GM12864 (cell line): ENCODE results near the gene DRD1.
"Not testable (repeated sequence)": the region's sequence is repeated elsewhere in the genome, so short reads cannot be mapped to it uniquely, and the experiment has no call there.

ENCODE experiments used
- DNase-seq: peaks from one replicate; pipeline ENCODE4 v3.0.0-alpha.2; 2011; ENCODE audit warnings: low read depth
- H3K4me3 ChIP-seq: 2 replicates; pipeline ENCODE4 v1.5.1; 2011; ENCODE audit warnings: mild to moderate bottlenecking, low read depth, low read length, control low read depth
- TF ChIP-seq, protein P1 (sequence below): IDR thresholded peaks from 2 replicates; pipeline ENCODE4 v1.5.1; 2011; ENCODE audit warnings: low read depth, mild to moderate bottlenecking, moderate library complexity, low read length, control low read depth, inconsistent platforms; ENCODE audit errors: missing control alignments

Gene DRD1

DNA sequence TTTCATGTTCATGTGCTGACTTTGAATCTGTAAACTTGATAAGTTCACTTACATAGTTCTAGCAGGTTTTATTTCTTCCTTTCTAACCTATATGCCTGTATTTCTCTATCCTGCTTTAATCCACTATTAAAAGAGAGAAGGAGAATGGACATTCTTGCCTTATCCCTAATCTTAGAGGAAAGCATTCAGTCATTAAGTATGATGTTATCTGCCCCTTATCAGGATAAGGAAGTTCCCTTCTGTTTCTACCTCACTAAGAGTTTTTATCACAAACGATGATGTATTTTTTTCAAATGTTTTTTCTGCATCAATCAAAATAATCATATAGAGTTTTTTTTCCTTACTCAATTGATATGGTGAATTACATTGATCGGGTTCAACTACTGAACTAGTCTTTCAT lies 33.1 kb downstream of the DRD1 start:
- no peak overlapping the region for H3K4me3 ChIP-seq
- TF ChIP-seq, protein P1, sequence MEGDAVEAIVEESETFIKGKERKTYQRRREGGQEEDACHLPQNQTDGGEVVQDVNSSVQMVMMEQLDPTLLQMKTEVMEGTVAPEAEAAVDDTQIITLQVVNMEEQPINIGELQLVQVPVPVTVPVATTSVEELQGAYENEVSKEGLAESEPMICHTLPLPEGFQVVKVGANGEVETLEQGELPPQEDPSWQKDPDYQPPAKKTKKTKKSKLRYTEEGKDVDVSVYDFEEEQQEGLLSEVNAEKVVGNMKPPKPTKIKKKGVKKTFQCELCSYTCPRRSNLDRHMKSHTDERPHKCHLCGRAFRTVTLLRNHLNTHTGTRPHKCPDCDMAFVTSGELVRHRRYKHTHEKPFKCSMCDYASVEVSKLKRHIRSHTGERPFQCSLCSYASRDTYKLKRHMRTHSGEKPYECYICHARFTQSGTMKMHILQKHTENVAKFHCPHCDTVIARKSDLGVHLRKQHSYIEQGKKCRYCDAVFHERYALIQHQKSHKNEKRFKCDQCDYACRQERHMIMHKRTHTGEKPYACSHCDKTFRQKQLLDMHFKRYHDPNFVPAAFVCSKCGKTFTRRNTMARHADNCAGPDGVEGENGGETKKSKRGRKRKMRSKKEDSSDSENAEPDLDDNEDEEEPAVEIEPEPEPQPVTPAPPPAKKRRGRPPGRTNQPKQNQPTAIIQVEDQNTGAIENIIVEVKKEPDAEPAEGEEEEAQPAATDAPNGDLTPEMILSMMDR = no peak
- DNase-seq = no peak

- TF ChIP-seq, protein P1 = no peak
- no peak for DNase-seq
- no peak overlapping the region for H3K4me3 ChIP-seq
Measured at GRCh38 chr5:175406300-175406699, 37.7 kb downstream of the DRD1 start.

DNA sequence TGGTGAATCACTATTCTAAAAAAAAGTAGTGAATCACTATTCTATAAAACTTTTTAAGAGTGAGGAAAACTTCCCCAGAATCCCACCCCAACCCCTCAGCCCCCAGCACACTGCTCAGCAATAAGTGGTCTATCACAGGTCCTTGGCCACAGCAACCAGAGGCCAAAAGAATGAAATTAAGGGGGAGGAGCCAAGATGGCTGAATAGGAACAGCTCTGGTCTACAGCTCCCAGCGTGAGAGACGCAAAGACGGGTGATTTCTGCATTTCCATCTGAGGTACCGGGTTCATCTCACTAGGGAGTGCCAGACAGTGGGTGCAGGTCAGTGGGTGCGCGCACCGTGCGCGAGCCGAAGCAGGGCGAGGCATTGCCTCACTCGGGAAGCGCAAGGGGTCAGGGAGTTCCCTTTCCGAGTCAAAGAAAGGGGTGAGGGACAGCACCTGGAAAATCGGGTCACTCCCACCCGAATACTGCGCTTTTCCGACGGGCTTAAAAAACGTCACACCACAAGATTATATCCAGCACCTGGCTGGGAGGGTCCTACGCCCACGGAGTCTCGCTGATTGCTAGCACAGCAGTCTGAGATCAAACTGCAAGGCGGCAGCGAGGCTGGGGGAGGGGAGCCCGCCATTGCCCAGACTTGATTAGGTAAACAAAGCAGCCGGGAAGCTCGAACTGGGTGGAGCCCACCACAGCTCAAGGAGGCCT lies 46.2 kb downstream of the DRD1 start:
- not testable (repeated sequence) for DNase-seq, H3K4me3 ChIP-seq

DNA sequence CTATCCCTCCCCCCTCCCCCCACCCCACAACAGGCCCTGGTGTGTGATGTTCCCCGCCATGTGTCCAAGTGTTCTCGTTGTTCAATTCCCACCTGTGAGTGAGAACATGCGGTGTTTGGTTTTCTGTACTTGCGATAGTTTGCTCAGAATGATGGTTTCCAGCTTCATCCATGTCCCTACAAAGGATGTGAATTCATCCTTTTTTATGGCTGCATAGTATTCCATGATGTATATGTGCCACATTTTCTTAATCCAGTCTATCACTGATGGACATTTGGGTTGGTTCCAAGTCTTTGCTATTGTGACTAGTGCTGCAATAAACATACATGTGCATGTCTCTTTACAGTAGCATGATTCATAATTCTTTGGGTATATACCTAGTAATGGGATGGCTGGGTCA lies 48.6 kb downstream of the DRD1 start:
- not testable (repeated sequence) for H3K4me3 ChIP-seq, DNase-seq

DNA sequence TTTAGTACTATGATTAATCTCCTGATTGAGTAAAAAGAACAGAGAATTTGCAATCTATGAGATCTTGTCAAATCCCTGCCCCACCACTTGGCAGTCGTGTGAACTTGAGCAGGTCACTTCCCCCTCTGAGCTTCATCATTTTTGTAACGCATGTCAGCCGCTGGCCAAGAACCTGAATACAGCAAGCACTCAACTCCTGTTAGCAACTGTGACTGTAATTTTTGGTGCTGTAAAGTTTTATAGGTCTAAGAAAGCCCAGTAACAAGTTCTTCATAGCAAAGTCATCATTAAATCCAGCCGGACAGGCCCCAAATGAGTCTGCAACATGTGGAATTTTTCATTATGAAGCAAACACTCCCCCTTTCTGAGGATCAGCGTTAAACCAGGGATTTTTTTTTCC lies 49.4 kb downstream of the DRD1 start:
- no peak for DNase-seq
- no peak overlapping the region for H3K4me3 ChIP-seq
- TF ChIP-seq, protein P1 = no peak

- DNase-seq = no peak
- TF ChIP-seq, protein P1 = no peak
- no peak overlapping the region for H3K4me3 ChIP-seq
Measured at GRCh38 chr5:175393897-175394296, 50.1 kb downstream of the DRD1 start.

DNA sequence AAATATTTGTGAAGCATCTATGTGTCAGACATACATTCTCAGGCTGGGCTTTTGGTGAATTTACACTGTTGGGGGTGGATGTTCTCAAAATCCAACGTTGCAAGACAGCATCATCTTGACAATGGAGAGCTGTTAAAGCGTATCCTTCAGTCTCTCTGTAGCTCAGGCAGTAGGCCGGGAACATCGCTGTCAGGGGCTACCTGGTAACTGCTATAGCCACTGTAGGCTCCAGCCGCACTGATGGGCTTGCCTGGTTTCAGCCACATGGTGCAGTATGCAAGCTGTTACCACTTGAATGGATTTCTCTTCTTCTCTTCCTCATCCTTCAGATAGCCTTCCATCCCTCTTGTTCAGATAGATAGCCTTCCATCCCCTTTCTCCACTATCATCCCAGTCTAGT lies 51.7 kb downstream of the DRD1 start:
- H3K4me3 ChIP-seq = no peak overlapping the region
- DNase-seq = no peak
- TF ChIP-seq, protein P1 = no peak

DNA sequence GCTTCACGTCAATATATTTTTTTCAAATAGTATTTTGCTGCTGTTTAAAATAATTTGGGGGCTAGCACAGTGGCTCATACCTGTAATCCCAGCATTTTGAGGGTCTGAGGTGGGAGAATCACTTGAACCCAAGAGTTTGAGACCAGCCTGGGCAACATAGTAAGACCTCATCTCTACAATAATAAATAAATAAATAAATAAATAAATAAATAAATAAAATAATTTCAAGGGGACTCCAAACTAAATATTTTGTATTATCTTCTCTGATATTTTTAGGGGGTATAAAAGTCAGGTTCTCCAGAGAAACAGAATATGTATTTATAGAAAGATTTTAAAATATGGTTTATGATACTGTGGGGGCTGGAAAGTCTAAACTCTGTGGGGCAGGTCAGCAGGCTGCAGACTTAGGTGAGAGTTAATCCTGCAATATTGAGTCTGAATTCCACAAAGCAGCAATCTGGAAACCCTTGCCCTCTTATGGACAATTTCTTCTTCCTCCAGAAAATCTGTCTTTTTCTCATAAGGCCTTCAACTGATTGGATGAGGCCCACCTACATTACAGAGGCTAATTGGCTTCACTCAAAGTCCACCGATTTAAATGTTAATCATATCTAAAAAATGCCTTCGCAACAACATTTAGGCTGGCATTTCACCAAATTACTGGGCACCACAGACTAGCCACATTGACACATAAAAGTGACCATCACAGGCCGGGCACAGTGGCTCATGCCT lies 53.5 kb downstream of the DRD1 start:
- TF ChIP-seq, protein P1 = no peak
- H3K4me3 ChIP-seq = no peak overlapping the region
- no peak for DNase-seq
